SK-N-SH treated with all-trans-retinoic acid at 6 μM for 48 hours (cell line): ENCODE measurements around the gene SPTB.

ENCODE experiments used
- ATAC-seq: fragments of 200-7000 bp; cut with Tn5 transposase; 3 replicates; pipeline ENCODE4 v1.9.1; 2020; ENCODE audit warnings: mild to moderate bottlenecking, moderate library complexity
- ARNTL ChIP-seq: fragments of 450-650 bp; formaldehyde crosslinking; IDR thresholded peaks from 2 replicates; pipeline ENCODE4 v1.5.0; 2020; ENCODE audit warnings: low read depth, mild to moderate bottlenecking, moderate library complexity, borderline replicate concordance
- BACH2 ChIP-seq: fragments of 250-450 bp; sonication (Bioruptor Pico); IDR thresholded peaks from 2 replicates; pipeline ENCODE4 v1.9.0; 2021; ENCODE audit warnings: mild to moderate bottlenecking, borderline replicate concordance
- CSDC2 ChIP-seq: fragments of 250-450 bp; sonication (Bioruptor Pico); IDR thresholded peaks from 2 replicates; pipeline ENCODE4 v1.5.0; 2020; ENCODE audit warnings: mild to moderate bottlenecking, moderate library complexity
- ESRRG ChIP-seq: fragments of 250-450 bp; sonication (Bioruptor Pico); IDR thresholded peaks from 2 replicates; pipeline ENCODE4 v1.6.1; 2021; ENCODE audit warnings: mild to moderate bottlenecking
- GLIS3 ChIP-seq: fragments of 250-450 bp; sonication (Bioruptor Pico); IDR thresholded peaks from 2 replicates; pipeline ENCODE4 v1.5.0; 2020; ENCODE audit warnings: mild to moderate bottlenecking, moderate library complexity
- OSR1 ChIP-seq: fragments of 250-450 bp; sonication (Bioruptor Pico); IDR thresholded peaks from 2 replicates; pipeline ENCODE4 v1.8.0; 2022; ENCODE audit warnings: moderate library complexity, mild to moderate bottlenecking, inconsistent platforms
- PPARA ChIP-seq: fragments of 250-450 bp; sonication (Bioruptor Pico); IDR thresholded peaks from 2 replicates; pipeline ENCODE4 v1.5.0; 2020; ENCODE audit warnings: mild to moderate bottlenecking, borderline replicate concordance
- RARB ChIP-seq: fragments of 250-450 bp; sonication (Bioruptor Pico); IDR thresholded peaks from 2 replicates; pipeline ENCODE4 v1.8.0; 2021; ENCODE audit warnings: mild to moderate bottlenecking, moderate library complexity
- SNAI2 ChIP-seq: fragments of 250-450 bp; sonication (Bioruptor Pico); IDR thresholded peaks from 2 replicates; pipeline ENCODE4 v1.5.0; 2020; ENCODE audit warnings: mild to moderate bottlenecking, moderate library complexity
- TCF4 ChIP-seq: fragments of 250-450 bp; sonication (Bioruptor Pico); IDR thresholded peaks from 2 replicates; pipeline ENCODE4 v1.8.0; 2021; ENCODE audit warnings: mild to moderate bottlenecking, moderate library complexity, borderline replicate concordance
- TOX ChIP-seq: fragments of 250-450 bp; sonication (Bioruptor Pico); IDR thresholded peaks from 2 replicates; pipeline ENCODE4 v1.8.0; 2021; ENCODE audit warnings: mild to moderate bottlenecking, moderate library complexity, borderline replicate concordance
- ZC3H10 ChIP-seq: fragments of 250-450 bp; sonication (Bioruptor Pico); IDR thresholded peaks from 2 replicates; pipeline ENCODE4 v1.5.1; 2021; ENCODE audit warnings: mild to moderate bottlenecking, moderate library complexity
- ZFP3 ChIP-seq: fragments of 250-450 bp; sonication (Bioruptor Pico); IDR thresholded peaks from 2 replicates; pipeline ENCODE4 v1.5.0; 2020; ENCODE audit warnings: mild to moderate bottlenecking, moderate library complexity
- ZFP30 ChIP-seq: fragments of 450-650 bp; formaldehyde crosslinking; IDR thresholded peaks from 2 replicates; pipeline ENCODE4 v1.5.0; 2022; ENCODE audit warnings: mild to moderate bottlenecking, moderate library complexity
- ZNF565 ChIP-seq: fragments of 450-650 bp; formaldehyde crosslinking; conservative IDR thresholded peaks from 2 replicates; pipeline ENCODE4 v1.5.0; 2020; ENCODE audit warnings: low read depth, mild to moderate bottlenecking, moderate library complexity
- ZNF70 ChIP-seq: fragments of 450-650 bp; formaldehyde crosslinking; IDR thresholded peaks from 2 replicates; pipeline ENCODE4 v1.5.0; 2020; ENCODE audit warnings: mild to moderate bottlenecking, moderate library complexity
- ZNF8 ChIP-seq: fragments of 450-650 bp; formaldehyde crosslinking; IDR thresholded peaks from 2 replicates; pipeline ENCODE4 v1.5.0; 2020; ENCODE audit warnings: mild to moderate bottlenecking, moderate library complexity
- TF ChIP-seq, protein P1 (sequence below): fragments of 250-450 bp; sonication (Bioruptor Pico); IDR thresholded peaks from 2 replicates; pipeline ENCODE4 v1.8.0; 2020; ENCODE audit warnings: mild to moderate bottlenecking, moderate library complexity, borderline replicate concordance
- TF ChIP-seq, protein P2 (sequence below): fragments of 250-450 bp; sonication (Bioruptor Pico); IDR thresholded peaks from 2 replicates; pipeline ENCODE4 v1.5.1; 2020; ENCODE audit warnings: low read depth, mild to moderate bottlenecking, moderate library complexity
- TF ChIP-seq, protein P3 (sequence below): fragments of 250-450 bp; sonication (Bioruptor Pico); IDR thresholded peaks from 2 replicates; pipeline ENCODE4 v1.8.0; 2021; ENCODE audit warnings: low read depth, mild to moderate bottlenecking, moderate library complexity, borderline replicate concordance
- TF ChIP-seq, protein P4 (sequence below): fragments of 250-450 bp; sonication (Bioruptor Pico); IDR thresholded peaks from 2 replicates; pipeline ENCODE4 v1.5.0; 2020; ENCODE audit warnings: mild to moderate bottlenecking, moderate library complexity

The SPTB gene

DNA sequence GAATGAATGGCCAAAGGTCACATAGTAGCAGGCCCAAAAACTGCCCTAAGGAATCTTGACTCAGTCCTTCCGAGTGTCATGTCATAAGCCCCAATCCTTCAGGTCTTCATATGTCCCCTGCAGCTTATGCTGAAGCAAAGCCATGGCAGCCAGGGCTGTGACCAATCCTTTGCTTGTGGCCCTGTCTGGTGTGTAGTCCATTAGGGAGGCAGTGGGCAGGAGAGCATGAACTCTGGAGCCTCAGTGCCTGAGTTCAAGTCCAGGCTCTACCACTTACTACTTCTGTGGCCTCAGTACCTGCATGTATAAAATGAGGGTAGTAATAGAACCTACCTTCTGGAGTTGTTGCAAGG, 155.2 kb downstream of the SPTB start:
- ATAC-seq, result no peak
- TF ChIP-seq ZFP30, result no peak
- no peak for TF ChIP-seq ZNF8 (CRISPR knock-in tag)
- TF ChIP-seq PPARA (CRISPR knock-in tag), result no peak
- TF ChIP-seq, protein P1, sequence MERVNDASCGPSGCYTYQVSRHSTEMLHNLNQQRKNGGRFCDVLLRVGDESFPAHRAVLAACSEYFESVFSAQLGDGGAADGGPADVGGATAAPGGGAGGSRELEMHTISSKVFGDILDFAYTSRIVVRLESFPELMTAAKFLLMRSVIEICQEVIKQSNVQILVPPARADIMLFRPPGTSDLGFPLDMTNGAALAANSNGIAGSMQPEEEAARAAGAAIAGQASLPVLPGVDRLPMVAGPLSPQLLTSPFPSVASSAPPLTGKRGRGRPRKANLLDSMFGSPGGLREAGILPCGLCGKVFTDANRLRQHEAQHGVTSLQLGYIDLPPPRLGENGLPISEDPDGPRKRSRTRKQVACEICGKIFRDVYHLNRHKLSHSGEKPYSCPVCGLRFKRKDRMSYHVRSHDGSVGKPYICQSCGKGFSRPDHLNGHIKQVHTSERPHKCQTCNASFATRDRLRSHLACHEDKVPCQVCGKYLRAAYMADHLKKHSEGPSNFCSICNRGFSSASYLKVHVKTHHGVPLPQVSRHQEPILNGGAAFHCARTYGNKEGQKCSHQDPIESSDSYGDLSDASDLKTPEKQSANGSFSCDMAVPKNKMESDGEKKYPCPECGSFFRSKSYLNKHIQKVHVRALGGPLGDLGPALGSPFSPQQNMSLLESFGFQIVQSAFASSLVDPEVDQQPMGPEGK (CRISPR knock-in tag), result no peak
- no peak for TF ChIP-seq ZNF70 (CRISPR knock-in tag)
- TF ChIP-seq, protein P2, sequence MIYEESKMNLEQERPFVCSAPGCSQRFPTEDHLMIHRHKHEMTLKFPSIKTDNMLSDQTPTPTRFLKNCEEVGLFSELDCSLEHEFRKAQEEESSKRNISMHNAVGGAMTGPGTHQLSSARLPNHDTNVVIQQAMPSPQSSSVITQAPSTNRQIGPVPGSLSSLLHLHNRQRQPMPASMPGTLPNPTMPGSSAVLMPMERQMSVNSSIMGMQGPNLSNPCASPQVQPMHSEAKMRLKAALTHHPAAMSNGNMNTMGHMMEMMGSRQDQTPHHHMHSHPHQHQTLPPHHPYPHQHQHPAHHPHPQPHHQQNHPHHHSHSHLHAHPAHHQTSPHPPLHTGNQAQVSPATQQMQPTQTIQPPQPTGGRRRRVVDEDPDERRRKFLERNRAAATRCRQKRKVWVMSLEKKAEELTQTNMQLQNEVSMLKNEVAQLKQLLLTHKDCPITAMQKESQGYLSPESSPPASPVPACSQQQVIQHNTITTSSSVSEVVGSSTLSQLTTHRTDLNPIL (CRISPR knock-in tag), result no peak
- no peak for TF ChIP-seq ZFP3 (CRISPR knock-in tag)
- no peak for TF ChIP-seq GLIS3 (CRISPR knock-in tag)
- no peak for TF ChIP-seq BACH2 (CRISPR knock-in tag)
- no peak for TF ChIP-seq ESRRG
- no peak for TF ChIP-seq TOX (CRISPR knock-in tag)
- TF ChIP-seq, protein P3, sequence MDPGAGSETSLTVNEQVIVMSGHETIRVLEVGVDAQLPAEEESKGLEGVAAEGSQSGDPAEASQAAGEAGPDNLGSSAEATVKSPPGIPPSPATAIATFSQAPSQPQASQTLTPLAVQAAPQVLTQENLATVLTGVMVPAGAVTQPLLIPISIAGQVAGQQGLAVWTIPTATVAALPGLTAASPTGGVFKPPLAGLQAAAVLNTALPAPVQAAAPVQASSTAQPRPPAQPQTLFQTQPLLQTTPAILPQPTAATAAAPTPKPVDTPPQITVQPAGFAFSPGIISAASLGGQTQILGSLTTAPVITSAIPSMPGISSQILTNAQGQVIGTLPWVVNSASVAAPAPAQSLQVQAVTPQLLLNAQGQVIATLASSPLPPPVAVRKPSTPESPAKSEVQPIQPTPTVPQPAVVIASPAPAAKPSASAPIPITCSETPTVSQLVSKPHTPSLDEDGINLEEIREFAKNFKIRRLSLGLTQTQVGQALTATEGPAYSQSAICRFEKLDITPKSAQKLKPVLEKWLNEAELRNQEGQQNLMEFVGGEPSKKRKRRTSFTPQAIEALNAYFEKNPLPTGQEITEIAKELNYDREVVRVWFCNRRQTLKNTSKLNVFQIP, result no peak
- no peak for TF ChIP-seq TCF4 (CRISPR knock-in tag)
- no peak for TF ChIP-seq ARNTL (CRISPR knock-in tag)

DNA sequence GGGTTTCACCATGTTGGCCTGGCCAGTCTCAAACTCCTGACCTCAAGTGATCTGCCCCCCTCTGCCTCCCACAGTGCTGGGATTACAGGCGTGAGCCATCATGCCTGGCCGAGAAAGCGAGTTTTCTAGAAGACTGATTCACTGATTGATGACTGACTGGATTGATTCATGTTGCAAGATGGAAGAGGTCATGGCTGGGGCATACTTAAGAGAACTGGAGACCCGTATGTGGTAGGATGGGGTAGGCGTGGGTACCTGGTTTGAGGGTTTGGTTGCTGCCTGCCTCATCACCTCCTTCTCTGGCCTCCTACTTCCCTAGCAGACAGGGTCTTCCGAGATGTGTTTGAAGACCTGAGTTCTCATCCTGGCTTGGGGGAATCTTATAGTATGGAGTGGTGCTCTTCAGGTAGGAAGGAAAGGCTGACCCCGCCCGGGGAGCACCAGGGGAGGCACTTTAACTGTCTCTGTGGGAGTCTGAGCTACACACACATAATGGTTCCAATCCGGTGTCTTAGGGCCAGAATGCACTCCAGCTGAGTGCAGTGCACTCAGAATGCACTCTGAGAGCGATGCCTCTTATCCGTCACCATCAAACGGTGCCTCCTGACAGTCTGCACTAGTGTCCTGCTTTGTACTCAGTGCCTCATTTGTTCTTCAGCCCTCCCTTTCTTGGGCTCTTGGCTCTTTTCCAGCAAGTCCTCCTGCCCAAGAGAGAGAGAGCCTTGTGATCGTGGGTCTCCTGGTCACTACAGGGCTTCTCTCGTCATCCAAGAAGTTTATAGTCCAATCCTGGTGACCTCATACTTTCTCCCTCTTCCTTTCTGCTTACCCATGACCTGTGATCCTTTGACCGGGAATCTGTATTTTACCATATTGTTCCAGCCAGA, 155.8 kb downstream of the SPTB start:
- no peak for ATAC-seq
- no peak for TF ChIP-seq ZC3H10
- no peak for TF ChIP-seq ZFP3 (CRISPR knock-in tag)
- no peak for TF ChIP-seq ZNF565 (CRISPR knock-in tag)
- TF ChIP-seq PPARA (CRISPR knock-in tag), result no peak
- TF ChIP-seq TCF4 (CRISPR knock-in tag), result no peak
- TF ChIP-seq, protein P3, result no peak
- TF ChIP-seq ZNF8 (CRISPR knock-in tag), result no peak
- TF ChIP-seq OSR1 (CRISPR knock-in tag), result no peak

DNA sequence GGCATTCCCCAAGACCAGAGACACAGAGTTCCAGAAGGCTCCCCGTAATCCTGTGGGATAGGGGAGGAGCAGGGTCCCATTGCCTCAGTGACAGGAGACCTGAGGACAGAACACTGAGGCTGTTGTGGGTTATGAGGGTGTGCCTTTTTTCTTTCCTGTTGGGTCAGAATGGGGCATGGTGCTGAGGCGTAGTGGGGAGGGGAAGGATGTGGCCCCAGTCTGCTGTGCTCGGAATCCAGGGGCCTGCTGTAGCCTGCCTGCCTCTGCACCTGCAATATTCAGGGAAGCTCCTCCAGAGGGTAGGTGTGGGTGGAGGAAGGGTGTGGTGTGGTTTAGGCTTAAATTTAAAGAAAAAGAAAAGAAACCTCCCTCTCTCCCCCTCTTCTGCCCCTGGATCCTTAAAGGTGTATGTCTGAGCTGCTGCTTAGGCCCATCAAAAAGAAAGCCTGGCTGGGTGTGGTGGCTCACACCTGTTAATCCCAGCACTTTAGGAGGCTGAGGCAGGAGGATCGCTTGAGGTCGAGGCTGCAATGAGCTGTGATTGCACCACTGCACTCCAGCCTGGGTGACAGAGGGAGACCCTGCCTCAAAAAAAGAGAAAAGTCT, 156.8 kb downstream of the SPTB start:
- no peak for ATAC-seq
- TF ChIP-seq TOX (CRISPR knock-in tag), result no peak
- TF ChIP-seq, protein P3, result no peak
- no peak for TF ChIP-seq RARB (CRISPR knock-in tag)
- TF ChIP-seq ZNF8 (CRISPR knock-in tag), result no peak
- TF ChIP-seq, protein P4, sequence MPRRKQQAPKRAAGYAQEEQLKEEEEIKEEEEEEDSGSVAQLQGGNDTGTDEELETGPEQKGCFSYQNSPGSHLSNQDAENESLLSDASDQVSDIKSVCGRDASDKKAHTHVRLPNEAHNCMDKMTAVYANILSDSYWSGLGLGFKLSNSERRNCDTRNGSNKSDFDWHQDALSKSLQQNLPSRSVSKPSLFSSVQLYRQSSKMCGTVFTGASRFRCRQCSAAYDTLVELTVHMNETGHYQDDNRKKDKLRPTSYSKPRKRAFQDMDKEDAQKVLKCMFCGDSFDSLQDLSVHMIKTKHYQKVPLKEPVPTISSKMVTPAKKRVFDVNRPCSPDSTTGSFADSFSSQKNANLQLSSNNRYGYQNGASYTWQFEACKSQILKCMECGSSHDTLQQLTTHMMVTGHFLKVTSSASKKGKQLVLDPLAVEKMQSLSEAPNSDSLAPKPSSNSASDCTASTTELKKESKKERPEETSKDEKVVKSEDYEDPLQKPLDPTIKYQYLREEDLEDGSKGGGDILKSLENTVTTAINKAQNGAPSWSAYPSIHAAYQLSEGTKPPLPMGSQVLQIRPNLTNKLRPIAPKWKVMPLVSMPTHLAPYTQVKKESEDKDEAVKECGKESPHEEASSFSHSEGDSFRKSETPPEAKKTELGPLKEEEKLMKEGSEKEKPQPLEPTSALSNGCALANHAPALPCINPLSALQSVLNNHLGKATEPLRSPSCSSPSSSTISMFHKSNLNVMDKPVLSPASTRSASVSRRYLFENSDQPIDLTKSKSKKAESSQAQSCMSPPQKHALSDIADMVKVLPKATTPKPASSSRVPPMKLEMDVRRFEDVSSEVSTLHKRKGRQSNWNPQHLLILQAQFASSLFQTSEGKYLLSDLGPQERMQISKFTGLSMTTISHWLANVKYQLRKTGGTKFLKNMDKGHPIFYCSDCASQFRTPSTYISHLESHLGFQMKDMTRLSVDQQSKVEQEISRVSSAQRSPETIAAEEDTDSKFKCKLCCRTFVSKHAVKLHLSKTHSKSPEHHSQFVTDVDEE (CRISPR knock-in tag), result no peak
- TF ChIP-seq CSDC2 (CRISPR knock-in tag), result no peak
- TF ChIP-seq ZFP30, result no peak
- TF ChIP-seq, protein P2 (CRISPR knock-in tag), result no peak
- TF ChIP-seq ZNF565 (CRISPR knock-in tag), result no peak
- TF ChIP-seq SNAI2 (CRISPR knock-in tag), result no peak
- no peak for TF ChIP-seq ZC3H10
- TF ChIP-seq, protein P1 (CRISPR knock-in tag), result no peak
- no peak for TF ChIP-seq ZNF70 (CRISPR knock-in tag)
